ENCODE measurements around the gene CD300C.
"Not testable (repeated sequence)": the region's sequence is repeated elsewhere in the genome, so short reads cannot be mapped to it uniquely, and the experiment has no call there.

The CD300C gene

DNA sequence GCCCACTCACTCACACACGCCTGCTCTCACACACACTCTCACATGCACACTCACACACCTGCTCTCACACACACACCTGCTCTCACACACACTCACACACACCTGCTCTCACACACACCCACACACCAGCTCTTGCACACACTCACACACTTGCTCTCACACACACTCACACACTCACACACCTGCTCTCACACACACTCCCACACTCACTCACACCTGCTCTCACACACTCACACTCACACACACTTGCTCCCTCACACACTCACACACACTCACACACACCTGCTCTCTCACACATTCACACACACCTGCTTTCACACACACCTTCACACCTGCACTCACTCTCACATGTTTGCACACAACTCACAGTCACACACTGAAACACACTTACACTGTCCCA is 17.4 kb upstream of the CD300C start:
- in situ Hi-C loops (cut with MboI; ENCODE audit: low sequenced_read_pairs), result no loop called here

DNA sequence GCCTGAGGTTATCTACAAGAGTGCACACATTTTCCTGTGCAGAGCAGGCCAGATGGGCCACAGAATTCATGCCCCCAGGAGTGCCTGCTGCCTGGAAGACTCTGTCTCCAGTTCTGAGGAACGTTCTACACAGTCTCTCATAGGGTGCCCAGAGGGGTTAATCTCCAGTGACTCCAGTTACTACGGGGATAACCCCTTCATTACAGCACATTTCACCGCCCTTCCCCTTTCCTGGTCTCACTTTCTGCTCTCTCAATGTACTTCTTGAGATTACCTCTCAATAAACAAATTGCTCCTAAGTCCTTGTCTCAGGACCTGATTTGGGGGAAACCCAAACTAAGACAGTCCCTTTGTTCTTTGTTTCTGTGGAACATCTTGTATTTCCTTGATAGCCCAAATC is 15.7 kb upstream of the CD300C start:
- in situ Hi-C loops (cut with MboI; ENCODE audit: low sequenced_read_pairs), result no loop called here

DNA sequence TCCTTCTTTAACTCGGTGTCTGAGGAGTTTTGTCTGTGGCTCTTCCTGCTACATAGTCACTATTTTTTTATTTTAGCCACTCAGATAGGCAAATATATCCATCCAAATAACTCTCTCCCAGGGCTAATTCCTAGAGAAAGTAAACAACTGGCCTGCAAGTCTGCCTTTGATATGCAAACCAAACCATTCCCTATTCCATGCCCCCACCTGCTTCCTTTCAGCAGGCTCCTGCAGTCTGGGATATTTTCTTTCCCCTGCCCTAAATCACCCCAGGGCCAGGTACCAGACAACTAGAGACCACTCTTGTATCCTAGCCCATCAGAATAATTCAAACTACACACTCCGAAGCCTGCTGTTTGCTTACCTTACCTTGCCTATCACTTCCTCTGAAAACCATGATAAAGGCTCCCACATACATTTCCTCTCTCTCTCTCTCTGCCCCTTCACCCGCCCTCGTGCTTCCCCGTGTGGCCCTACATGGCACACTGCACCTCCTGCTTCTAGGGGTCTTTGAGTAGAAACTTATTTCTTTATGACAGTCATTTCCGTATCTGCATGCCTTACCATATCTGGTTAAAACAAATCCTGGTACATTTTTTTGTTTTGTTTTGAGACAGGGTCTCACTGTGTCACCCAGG is 13.1 kb upstream of the CD300C start:
- in situ Hi-C loops (cut with MboI; ENCODE audit: low sequenced_read_pairs), result no loop called here

- in situ Hi-C loops (cut with MboI; ENCODE audit: low sequenced_read_pairs), result not testable (repeated sequence)
Measured at GRCh38 chr17:74558402-74558801, 12.5 kb upstream of the CD300C start.

- in situ Hi-C loops (cut with MboI; ENCODE audit: low sequenced_read_pairs), result no loop called here
Measured at GRCh38 chr17:74555427-74555940, 9.6 kb upstream of the CD300C start.

DNA sequence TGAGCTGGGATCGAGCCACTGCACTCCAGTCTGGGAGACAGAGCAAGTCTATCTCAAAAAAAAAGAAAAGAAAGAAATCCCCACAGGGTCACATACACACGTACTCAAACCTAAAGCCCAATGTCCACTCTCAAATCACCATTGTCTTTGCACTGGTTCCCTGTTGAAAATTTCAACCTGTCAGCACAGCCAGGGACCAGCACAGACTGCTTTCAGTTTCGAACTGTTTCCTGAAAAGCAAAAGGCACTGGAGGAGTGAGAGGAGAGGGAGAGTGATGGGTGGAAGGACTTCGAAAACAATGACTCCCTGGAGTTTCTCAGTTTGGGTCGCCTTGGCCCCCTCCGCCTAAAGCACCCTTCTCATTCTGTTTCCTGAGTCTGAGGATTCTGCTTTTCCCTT is 9.0 kb upstream of the CD300C start:
- in situ Hi-C loops (cut with MboI; ENCODE audit: low sequenced_read_pairs), result no loop called here

GRCh38 chr17:74552037-74552436 is 6.1 kb upstream of the CD300C start:
- in situ Hi-C loops (cut with MboI; ENCODE audit: low sequenced_read_pairs), result no loop called here

DNA sequence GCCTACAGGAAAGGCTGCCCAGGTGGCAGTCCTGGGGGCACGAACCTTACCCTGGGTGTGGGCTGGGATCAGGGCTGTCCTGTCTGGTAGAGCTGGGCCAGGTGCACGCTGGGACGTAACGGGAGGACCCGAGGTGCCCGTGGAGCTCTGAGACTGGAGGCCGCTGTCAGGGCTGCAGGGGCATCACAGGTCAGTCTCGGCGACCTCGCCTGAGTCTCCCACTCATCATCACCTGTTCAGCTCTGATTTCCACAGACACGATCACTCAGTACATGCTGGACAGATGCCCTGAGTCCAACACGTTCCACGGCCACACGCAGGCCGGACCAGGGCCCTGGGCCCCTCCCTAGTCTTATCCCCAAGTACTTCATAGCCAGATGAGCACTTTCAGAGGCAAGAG is 4.7 kb upstream of the CD300C start:
- in situ Hi-C loops (cut with MboI; ENCODE audit: low sequenced_read_pairs), result no loop called here

DNA sequence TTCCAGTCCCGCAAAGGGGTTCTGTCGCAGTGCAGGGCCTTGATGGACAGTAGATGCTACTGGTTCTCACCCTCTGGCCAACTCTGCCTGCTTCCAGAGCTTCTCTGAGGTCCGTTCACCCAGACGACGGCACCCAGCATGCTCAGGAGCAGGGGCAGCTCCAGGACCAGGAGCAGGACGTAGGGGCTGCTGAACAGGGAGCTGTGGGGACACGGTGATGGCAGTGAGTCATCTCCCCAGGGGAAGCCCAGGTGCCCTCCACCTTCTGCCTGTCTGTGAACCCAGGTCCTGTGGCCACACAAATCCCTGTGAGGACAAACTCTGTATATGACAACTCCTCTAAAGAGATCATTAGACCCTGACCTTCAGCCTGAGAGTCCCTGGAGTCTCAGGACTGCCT is 3.4 kb upstream of the CD300C start:
- in situ Hi-C loops (cut with MboI; ENCODE audit: low sequenced_read_pairs), result no loop called here

- in situ Hi-C loops (cut with MboI; ENCODE audit: low sequenced_read_pairs), result no loop called here
Measured at GRCh38 chr17:74547736-74548135, 1.8 kb upstream of the CD300C start.

DNA sequence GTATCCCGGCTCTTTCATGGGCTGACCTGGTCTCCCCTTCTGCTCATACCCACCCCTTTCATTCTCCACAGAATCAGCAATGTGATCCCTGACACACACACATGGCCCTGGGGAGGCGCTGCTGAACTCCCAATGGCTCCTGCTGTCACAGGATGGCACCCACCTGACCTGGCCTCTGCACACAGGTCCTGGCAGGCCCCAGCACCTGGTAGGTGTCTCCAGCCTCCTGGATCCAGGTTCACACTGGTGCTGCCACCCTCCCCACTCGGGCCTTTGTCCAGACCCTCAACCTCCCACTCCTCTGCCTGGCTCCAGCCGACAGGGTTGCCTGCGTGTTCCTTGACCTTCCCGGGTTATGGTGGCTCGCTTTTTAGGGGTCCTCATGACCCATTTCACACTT is 1.3 kb upstream of the CD300C start:
- in situ Hi-C loops (cut with MboI; ENCODE audit: low sequenced_read_pairs), result no loop called here

DNA sequence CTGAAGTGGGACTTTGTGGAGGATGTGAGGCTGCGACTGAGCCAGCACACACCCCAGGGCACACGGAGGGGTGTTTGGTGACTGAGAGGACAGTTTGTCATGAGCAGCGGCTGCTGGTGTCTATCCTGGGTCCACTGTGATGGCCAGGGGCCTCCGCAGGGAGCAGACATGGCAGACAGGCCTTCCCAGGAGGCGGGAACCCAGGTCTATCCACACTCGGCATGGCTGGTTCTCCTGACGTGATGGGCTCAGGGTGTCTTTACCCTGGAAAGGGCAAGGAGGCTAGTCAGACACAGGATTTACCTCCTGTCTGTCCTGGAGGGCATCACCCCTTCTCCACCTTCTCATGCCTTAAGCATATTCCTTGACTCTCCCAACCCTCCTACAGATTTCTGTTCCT is 671 bp upstream of the CD300C start:
- in situ Hi-C loops (cut with MboI; ENCODE audit: low sequenced_read_pairs), result no loop called here

- in situ Hi-C loops (cut with MboI; ENCODE audit: low sequenced_read_pairs), result no loop called here
Measured at GRCh38 chr17:74544991-74545842, 698 bp downstream of the CD300C start.

DNA sequence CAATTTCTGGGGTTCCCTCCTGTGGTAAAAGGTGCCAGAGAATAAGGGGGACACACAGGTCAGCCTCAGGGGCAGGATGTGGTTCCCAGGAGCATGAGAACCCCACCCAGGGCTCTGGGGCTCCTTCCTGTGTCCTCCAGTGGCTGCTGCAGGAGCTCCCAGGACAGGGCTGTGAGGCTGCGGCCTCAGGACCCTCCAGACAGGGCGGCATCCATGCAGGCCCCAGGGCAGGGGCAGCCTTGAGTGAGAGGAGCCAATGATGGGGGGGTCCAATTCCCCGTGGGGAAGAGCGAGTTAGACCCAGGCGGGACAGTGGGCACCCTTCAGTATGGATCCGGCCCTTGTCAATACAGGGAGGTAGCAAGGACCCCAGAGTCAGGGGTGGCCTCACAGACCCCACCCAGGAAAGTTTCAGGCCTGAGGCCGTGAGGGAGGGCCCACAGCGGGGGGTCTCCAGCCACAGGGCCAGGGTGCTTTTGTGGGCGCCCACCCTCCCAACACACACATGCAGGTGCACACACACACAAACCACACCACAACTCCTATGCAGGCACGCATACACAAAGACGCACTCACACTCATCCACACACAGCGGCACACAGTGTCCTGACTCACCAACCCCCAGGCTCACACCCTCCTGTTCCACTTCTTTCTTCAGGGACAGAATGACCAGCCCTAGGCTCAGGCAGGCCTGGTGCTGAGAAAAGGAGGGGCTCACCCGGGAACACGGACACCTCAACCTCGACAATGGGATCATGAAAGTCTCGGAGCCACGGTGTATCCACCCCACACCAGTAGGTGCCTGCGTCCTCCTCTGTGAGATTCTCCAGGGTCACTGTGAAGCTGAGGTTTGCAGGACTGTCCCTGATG is 1.8 kb downstream of the CD300C start:
- in situ Hi-C loops (cut with MboI; ENCODE audit: low sequenced_read_pairs), result no loop called here

- in situ Hi-C loops (cut with MboI; ENCODE audit: low sequenced_read_pairs), result no loop called here
Measured at GRCh38 chr17:74543406-74543805, 2.5 kb downstream of the CD300C start.

DNA sequence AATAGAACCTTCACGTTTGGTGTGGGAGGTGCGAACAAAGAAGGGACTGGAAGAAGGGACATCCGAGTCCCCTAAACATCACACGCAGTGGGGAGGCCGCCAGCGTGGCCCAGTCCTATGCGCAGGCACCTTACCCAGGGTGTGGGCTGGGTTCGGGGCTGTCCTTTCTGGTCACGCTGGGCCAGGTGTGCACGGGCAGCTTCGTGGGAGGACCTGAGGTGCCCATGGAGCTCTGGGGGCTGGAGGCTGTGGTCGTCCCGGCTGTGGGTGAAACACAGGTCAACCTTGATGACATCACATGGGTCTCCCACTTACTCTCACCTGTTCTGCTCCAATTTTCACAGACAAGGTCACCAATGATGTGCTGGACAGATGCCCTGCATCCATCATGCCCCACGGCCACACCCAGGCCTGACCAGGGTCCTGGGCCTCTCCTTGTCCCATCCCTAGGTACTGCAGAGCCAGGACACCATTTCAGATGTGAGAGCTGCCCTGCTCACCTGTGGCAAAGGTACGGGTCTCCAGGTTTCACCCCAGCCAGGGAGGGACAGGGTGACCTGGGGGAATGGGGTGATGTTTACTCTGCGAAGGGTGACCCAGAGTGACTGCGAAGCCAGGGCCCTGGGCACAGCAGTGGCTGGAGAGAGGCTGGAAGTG is 3.1 kb downstream of the CD300C start:
- in situ Hi-C loops (cut with MboI; ENCODE audit: low sequenced_read_pairs), result no loop called here

GRCh38 chr17:74542166-74542565 is 3.7 kb downstream of the CD300C start:
- in situ Hi-C loops (cut with MboI; ENCODE audit: low sequenced_read_pairs), result no loop called here

- in situ Hi-C loops (cut with MboI; ENCODE audit: low sequenced_read_pairs), result no loop called here
Measured at GRCh38 chr17:74541176-74542111, 4.5 kb downstream of the CD300C start.

- in situ Hi-C loops (cut with MboI; ENCODE audit: low sequenced_read_pairs), result no loop called here
Measured at GRCh38 chr17:74539281-74539820, 6.6 kb downstream of the CD300C start.

All from HL-60/S4 treated with retinoic acid at 250 ng/mL for 4 days and 3 days (cell line).